Renal cortical epithelial cell (primary cell): ENCODE data around the gene SLC12A4. TPM values are rescaled to one million over a fixed set of nuclear protein-coding genes. Genes with fewer than 3 reads are reported as not detected.

Source experiments
- DNase-seq: peaks from one replicate; pipeline ENCODE4 v3.0.0-alpha.2; 2011; ENCODE audit warnings: low read depth
- total RNA-seq: library from RNA; depleted of rRNA; stranded (reverse); fragments of >200 nt; gene quantifications from 2 replicates; pipeline ENCODE4 v1.2.3, GENCODE V29; 2014

The SLC12A4 gene
- total RNA-seq, 1 donor from 2014 or later = 104 TPM

DNA sequence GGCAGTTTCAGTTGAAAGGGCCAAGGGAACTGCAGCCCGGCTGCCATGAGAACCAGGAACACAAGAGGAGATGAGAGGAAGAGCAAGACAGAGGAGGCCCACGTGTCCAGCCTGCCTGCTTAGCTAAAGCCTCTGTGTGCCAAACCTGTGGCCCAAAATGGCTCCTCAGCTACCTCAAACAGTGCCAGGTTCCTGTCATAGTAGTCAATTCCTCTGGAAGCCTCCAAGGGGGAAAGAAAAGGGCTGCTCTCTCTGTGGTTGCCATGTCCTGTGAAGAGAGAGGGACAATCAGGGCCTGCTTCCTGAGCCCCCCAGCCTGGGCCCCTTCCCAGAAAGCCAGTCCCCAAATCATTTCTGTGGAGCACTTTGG lies 5.2 kb downstream of the SLC12A4 start:
- no peak for DNase-seq

DNA sequence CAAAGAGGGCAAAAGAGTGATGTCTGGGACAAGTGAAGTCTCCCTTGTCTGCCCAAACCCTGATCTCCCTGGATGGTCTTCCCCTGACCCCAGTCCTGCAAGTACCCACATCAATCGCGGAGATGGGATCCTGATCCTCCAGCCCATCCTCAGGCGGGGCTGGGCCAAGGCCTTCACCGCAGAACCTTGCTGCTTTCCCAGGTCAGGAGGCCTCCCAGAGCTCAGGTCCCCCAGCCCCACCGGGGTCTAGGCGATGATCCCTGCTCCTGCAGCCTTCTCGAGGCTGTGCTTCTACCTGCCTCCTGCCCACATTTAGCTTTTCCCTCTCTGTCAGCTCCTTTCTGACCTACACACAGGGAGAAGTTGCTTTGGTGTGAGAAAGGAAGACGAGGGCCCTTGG lies 6.3 kb downstream of the SLC12A4 start:
- DNase-seq = no peak

DNA sequence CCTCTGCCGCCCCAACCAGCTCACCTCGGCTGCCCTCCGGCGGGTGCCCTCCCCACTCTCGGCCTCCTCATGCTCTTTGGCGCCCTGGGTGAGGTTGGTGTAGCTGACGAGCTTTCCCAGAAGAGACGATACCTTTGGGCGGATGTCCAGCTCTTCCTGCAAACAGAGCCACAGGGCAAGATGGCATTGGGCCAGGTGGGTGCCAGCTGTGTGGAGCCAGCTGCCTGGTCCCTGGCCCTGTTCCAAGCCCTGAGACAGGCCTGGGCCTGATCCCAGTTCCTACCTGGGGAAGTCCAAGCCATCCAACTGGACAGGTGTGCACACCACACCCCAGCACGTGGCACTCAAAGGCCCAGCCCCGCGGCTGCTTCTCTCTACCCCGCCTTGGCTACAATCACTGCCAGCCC lies 6.9 kb downstream of the SLC12A4 start:
- peak; percentile 26 for DNase-seq

DNA sequence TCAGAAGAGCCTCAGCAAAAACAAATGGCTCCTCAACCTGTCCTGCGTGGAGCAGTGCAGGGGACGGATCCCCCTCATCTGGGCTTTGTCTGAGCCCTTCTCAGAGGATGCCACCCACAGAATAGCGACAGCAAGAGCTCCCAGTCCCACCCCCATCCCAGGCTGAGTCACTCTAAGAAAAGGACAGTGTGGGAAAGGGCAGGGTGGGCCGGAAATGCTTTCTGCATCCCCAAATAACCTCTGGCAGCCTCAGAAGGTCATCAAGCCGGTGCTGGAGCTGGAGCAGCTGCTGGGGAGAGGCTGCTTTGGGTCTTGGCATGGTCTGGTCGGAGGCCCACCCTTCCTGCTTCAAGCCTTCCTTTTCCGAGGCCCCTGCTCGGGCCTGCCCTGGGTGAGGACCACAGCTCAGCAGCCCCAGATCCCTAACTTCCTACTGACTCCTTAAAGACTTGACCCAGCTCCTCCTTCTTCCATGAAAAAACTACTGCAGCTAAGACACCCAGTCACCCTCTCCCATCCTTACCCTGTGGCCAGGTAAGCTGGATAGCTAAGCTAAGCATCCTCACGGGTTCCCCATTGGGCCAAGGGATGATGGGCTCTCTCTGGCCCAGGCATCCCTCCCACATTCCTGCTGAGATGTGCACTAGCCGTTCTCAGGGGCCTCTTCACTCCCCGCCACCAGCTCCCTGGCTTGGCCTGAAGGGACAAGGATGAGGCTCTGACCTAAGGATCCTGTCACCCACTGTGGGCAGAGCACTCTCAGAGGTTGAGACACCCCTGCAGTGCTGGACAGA lies 8.7 kb downstream of the SLC12A4 start:
- DNase-seq = no peak

DNA sequence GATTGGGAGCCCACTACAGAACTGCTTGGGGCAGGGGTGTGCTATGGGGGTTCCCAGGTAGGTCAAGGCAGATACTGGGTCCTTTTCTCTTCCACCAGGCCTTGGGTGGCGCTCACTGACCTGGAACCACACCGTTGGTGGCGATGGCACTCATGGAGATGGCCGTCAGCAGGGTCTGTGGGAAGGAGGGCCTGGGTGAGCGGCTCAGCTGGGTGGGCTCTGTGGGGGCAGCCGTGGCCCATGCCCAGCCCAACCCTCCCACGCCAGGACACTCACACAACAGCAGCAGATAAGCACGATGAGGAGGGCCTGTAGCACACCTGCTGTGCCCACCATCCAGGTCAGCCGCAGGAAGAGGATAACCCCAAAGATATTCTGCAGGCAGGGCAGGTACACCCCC lies 10.8 kb downstream of the SLC12A4 start:
- no peak for DNase-seq

DNA sequence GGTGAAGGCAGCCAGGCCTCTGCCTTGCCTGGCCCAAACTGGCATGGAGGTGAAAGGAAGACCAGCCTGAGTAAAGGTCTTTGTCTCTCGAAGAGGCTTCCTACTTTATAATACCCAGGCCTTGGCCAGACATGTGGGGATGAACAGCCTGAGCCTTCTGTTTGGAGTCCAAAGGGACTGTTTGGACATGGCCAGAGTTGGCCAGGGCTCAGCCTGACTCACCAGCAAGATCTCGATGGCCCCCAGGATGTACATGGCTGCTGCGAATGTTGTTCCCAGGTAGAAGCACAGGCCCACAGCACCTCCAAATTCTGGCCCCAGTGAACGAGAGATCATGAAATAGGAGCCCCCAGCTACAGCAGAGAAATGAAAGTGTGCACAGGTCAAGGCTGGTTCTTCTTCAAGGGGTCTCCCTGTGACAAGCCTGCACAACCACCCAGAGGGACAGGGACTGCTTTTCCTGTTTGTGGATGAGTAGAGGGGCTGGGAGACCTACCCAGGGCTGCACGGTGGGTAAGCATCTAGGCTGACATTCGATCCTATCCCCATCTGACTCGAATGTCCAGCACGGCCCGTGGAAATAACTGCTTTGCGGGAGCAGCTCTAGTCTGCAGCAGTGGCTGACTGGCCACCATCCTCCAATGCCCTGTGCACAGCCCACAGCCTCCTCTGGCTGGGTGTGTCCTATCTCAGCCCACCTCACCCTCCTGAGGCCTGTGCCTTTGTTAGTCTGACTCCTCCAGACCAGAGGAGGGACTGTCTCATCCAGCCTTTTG lies 13.8 kb downstream of the SLC12A4 start:
- no peak for DNase-seq

DNA sequence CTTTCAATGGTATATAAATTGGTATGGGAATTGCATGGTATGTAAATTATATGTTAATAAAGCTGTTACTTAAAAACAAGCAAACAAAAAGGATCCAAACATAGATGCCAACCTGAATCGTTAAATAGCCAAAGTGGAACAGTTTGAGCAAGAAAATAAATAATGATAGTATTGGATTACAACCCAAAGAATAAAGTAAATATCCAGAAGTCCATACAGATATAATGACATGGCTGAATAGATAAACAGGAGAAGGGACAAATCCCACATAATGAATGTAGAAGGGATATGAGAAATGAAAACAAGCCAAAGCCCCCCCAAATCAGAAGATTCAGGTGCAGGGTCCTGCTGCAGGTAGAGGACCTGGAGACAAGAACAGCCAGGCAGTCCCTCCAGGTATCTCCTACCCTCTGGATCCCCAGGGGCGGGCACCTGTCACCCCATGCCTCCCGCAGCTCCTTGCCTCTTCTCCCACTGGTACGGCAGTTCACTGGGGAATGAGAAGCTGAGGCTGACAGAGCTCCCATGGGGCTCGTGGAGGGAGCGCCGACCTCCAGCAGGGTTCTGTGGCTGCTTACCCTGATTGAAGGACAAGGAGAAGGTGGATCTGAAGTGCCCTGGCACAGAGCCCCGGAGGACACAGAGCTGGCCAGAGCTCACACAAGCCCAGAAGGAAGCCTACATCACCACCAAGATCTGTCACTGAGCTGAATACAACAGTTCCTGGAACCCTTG lies 14.6 kb downstream of the SLC12A4 start:
- DNase-seq = no peak

DNA sequence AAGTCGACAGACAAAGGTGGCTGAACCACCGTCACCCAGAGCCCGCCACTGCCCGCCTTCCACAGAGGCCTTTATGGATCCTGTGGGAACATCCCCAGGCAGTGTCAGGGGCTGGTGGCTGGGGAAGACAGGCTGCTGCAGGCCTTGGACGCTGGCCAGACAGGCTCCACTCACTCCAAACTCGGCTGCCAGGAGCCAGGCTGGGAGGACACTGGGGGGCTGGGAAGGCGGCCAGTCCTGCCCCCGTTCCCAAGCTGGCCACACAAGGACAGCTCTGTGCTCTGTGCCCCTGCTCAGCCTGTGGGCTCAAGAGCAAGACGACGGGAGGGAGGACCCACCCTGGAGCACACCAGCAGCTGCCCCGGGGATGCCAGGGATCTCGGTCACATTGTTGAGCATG lies 17.0 kb downstream of the SLC12A4 start:
- no peak for DNase-seq

DNA sequence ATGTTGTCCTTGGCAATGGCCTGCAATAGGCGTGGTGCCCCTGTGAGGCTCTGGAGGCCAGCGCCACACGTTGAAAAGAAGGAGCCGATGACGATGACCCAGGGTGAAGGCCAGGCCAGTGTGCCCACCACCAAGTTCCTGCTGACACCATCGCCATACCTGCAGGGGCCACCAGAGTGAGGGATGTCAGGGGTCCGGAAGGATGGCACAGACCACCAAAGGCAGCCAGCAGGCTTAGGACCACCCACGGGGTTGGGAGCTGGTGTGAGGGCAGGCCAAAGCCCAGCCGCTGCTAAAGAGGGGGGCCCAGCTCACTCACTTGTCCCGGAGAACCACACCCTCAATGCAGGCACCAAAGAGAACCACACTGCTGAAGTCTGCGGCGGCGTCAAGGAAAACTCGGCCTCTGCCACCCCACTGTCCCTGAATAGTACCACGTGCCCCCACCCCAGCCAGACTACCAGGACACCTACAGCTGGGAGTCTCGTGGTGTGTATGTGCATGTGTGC lies 18.0 kb downstream of the SLC12A4 start:
- no peak for DNase-seq

DNA sequence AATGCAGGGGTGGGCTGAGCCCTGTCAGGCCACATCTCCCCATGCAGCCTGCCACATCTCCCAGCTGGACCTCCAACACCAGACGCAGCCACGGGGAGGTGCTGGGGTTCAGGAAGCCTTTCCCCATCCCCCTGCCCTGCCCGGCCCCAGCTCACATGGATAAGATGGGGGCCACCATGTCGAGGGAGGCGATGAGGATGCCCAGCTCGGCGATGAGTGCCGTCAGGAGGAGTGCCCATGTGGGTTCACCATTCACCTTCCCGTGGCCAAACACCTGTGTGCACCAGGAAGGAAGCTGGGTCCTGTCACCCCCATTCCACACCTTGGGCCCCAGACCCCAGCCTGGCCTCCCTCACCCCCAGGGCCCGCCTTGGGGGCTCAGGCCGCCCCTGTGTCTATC lies 18.8 kb downstream of the SLC12A4 start:
- DNase-seq = no peak

DNA sequence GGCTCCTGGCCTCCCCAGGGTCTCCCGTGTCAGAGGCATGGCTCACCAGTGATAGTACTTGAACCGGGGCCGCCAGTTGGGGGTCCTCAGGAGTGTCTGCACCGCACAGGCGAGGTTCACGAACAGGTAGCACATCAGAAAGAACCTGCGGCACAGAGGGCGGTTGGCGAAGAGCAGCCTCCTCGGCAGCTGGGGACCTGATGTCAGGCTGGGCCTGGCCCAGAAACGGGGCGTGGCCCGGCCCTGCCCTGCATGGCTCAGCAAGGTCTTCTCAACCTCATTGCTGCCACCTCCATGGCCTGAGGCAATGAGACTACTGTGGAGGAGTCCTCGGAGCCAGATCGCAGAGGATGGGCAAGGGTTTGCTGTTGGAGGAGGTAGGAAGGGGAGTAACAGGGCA lies 20.4 kb downstream of the SLC12A4 start:
- no peak for DNase-seq

DNA sequence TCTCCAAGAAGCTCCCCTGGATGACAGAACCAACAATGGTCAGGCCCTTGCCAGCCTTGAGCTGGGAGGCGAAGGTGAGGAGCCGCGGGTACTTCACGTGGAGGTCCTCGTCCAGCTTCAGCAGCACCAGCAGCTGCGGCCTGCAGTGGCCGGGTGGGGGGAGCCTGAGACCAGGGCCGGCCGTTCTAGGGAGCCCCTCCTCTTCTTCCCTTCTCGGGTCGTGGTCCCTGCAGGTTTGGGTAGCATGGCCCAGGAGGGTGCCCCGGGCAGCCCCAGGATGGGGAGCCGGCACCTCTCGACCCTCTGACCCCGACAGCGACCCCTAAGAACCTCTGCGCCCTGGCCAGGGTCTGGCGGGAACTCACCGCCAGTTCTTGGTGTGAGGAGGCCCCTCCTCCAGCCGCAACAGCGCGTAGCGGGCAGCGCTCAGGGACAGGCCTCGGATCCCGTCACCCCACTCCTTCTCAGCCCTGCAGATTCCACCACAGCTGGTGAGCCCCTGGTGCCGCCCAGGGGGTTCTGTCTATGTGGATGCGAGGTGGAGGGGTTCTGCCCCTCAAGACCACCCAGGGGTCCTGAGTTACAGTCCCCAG lies 21.4 kb downstream of the SLC12A4 start:
- DNase-seq = no peak

DNA sequence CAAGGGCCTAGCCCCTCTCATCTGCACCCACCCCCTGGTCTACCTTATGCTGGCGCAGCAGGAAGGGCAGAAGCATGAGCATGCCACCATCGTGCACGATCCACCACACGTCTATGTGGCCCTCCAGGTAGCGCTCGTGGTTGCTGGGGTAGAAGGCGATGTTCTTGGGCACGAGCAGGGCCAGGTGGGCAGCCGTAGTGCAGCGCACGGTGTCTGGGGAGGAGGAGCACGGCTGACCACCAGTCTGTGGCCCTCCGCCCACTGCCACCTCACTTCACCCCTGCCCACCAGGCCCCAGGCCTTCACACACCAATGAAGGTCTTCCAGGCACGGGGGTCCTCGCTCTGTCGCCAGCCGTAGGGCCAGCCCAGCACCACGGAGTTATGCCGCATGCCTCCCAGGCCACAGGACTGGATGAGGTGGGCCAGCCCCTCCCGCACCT lies 22.3 kb downstream of the SLC12A4 start:
- no peak for DNase-seq

DNA sequence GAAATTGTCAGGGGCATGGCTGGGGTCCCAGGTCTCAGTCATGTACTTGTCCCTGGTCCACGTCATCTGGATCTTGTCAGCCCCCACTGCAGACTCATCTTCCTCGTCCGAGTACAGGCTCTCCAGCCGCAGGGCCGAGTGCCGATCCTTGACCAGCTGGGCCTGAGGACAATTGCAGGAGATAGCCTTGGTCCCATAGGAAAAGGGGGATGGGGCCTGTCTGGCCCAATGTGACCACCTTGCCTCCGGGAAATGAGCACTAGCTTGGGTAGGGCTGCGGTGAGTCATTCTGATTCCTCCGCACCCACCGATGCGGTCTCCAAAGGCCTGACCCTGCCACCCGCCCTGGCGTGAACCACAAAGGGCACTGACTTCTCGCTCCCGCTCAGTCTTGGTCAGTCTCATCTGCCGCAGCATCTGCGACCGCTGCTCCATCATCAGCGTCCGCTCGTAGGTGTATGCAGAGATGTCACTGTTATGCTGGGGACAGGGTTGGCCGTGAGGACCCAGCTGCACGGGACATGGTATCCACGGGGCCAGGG lies 23.0 kb downstream of the SLC12A4 start:
- DNase-seq = no peak

DNA sequence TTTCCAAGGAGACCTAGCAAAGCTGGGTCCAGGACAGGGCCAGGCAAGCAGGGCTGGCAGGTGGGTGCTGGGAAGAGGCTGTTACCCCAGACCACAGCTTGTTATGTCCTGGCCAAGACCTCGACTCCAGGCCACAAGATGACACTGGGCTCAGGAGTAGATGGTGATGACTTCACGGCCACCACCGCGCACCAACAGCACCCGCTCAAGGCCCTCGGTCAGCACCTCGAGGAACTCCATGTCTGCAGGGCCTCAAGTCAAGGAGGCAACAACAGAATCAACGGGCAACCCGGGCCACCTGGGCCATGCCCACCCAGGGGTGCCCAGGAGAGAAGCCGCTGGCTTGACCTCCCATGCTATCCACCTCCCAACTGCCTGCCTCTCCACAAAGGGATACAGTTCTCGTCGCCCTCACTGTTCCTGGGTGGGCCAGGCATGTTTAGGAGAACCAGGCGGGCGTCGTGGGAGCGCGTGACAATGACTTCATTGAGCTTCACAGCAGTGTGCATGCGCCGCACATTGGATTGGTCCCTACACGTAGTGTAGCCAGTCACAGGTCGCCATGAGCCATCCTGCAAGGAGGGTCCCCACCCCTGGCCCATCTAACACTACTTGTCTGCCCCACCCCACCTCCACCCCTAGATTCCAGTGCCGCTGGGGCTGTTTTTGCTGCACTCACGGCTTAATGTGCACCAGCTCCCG lies 23.6 kb downstream of the SLC12A4 start:
- no peak for DNase-seq

DNA sequence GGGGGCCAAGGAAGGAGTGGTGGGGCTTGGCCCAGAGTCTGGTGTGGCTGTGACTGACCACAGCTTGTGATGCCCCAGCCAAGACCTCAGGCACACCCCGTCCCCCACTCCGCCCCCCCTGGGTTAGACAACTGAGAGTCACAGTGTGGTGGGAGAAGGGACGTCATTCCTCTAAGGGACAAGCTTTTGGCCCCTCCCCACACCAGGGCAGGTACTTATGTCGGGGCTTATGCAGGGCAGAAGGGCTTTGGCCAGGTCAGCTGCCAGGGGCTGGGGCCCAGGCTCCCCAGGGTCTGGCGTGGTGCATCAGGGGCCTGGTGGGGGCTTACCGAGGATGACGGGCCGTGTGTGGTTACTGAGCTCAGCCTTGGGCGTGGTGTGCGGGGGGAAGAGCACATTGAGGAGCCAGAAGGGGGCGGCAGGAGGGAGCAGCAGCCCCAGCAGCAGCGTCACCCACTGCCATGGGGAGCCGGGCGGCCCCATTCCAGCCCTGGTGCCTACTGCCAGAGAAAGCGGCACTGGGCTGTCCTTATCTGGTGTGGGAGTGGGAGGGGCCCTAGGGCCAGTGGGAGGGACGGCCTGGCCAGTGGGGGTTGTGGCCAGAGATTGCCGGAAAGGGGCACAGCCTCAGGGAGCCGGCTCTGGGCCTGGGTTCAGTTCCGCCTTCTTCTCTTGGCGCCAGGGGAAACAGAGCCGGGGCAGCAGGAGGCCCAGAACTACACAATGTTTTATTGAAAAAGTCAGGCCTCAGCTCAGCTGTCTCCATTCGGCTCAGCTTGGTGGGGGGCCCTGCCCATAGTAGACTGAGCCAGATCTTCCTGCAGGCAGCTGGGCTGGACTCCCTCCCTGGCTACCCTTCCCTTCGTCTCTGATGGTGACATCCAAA lies 24.6 kb downstream of the SLC12A4 start, which contains the start of gene LCAT:
TSS of gene LCAT (minus strand) at position 502 of the 886 bp plus-strand sequence. CDS start at position 483, 19 bp downstream.
- DNase-seq = no peak

DNA sequence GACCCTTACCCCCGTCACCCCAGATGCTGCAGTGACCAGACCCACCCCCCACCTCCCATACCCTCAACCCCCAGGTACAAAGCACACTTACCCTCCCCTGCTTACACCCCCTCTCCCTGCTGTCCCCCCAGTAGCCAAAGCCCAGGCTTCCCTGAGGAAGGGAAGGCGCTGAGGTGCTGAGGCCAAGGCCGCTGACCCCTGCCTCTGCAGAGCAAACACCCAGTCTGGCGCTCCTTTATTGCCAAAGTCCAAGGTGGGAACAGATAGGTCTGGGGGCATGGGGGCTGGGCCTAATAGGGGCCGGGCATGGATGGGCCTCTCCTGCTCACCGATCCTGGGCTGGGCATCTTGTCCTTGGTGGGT lies 25.2 kb downstream of the SLC12A4 start:
- no peak for DNase-seq

DNA sequence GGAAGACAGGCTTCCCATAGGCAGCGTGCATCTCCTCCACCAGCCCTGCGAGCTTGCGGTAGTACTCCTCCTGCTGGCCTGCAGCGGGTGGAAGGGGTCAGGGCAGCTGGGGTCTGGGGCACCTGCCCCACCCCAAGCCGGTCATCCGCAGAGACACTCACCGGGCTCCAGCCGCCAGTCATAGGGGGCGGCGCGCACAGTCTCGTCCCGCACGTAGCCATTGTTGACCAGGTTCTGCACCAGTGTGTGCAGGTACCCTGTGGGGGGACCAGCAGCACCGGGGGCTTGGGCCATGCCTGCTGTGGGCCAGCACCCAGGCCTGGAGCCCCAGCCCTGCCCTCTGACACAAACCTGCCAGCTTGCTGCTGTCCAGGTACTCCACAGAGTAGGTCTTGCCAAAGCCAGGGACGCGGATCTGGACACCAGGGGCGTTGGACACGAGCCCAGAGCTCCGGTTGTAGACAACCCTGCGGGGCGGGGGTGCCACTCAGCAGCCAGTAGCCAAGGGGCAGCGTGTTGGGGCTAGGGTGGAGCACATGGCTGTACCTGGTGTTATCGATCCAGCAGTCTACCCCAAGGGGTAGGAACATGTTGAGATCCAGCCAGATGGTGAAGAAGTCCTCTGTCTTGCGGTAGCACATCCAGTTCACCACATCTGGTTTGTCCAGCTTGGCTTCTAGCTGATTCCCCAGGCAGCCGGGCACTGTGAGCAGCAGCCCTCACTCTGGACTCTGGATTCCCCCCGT lies 25.8 kb downstream of the SLC12A4 start:
- DNase-seq = no peak

DNA sequence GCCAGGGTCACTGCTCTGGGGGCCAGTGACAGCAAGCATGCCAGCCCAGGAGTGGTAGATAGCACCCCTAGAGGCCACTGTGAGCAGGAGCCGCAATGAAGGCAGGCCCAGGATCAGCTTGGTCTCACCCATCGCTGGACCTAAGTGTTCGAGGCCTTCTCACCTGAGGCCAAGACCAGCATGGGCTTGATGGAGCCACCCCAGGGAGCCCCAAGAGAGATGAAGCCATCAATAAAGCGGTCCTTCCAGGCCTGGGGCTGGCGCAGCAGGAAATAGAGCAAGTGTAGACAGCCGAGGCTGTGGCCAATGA lies 26.3 kb downstream of the SLC12A4 start:
- no peak for DNase-seq
